Stimulated activated CD4-positive, alpha-beta T cell treated with anti-CD3 and anti-CD28 coated beads, Interleukin-4, amount 100 ng/mL, for 4 hours (primary cell): ENCODE results near the gene ENGASE.

Experiments used
- DNase-seq, 2 experiments: peaks; one replicate each; pipeline ENCODE4 v3.0.0-alpha.2; 2020

The ENGASE gene

DNA sequence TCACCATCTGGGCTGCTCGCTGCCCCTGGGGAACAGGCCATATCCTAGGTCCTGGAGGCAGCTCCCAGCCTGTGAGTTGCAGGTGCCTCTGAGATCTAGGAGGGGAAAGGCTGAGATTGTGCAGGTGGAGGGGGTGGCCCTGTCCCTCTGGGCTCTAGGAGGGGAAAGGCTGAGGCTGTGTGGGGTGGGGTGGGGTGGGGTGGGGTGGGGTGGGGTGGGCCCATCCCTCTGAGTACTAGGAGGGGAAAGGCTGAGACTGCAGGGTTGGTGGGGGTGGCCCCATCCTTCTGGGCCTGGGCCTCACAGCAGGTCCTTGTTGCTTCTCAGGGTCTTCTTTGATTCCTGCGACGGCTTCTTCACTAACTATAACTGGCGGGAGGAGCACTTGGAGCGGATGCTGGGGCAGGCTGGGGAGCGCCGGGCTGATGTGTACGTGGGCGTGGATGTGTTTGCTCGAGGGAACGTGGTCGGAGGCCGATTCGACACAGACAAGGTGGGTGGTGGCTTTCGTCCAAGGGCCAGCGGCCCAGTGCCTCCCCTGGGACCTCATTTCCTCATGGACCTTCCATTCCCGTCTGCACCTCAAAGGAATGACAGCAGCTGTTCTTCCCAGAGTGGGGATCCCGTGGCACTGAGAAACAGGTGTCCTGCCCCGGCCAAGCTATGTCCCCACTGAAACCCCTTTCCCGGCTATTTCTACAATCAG is 7.1 kb downstream of the ENGASE start:
- DNase-seq: no peak

DNA sequence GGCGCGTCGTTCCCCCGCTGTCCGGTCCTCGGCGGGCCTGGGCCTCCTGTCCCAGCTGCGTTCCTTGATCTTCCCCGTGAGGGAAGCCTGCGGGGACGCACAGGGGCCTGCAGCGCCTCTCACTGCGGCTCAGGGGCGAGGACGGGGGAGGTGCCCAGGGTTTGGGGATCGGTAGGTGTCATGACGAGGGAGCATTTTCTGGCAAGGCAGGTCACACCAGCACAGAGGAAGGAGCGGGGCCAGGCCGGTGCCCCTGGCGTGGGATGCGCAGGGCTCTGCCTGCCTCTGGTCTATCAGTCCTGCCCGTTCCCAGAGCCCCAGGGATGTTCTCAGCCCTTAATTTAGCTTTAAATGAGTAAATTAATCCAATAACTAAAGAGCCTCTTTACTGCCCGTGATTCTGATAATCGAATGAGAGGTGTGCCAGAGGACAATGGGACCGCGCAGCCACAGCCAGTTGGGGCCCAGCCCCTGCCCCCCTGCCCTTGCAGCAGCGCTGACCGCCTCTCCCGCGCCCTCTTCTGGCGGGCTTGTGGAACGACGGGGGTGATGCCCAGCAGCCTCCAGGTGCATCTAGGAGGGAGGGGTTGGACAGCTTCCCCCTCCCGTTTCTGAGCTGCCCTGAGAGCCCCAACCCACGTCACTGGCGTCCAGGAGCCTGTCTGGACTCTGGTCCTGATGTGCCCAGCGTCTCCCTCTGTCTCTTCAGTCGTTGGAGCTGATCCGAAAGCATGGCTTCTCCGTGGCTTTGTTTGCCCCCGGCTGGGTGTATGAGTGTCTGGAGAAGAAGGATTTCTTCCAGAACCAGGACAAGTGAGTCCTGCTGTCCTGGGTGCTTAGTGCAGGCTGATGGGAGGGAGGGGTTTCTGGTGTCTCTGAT is 7.9 kb downstream of the ENGASE start:
- DNase-seq: peak; percentile 21 to 45

DNA sequence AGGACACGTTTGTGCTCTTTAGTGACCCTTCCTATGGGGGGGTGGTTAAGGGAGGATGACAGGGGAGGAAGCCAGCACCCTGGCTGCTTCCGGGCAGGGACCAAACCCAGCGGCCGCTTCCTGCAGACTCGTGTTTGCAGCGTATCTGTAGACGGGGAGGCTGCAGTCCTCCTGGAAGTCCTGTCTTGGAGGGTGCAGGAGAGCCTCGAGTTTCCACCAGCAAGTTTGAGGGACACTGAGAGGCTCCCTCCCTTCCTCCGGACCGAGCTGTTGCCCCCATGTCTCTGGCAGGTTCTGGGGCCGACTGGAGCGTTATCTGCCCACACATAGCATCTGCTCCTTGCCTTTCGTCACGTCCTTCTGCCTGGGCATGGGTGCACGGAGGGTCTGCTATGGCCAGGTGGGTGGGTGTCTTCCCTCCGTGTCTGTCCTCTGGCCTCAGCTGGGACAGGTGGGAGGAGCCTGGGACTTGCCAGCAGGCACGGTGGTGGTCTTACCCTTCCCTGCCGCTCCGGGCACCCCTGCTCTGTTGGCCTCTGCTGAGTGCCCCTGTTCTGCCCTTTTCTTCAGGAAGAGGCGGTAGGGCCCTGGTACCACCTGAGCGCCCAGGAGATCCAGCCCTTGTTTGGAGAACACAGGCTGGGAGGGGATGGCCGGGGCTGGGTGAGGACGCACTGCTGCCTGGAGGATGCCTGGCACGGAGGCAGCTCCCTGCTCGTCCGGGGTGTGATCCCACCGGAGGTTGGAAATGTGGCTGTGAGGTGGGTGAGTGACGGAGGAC is 8.8 kb downstream of the ENGASE start:
- DNase-seq: no peak

DNA sequence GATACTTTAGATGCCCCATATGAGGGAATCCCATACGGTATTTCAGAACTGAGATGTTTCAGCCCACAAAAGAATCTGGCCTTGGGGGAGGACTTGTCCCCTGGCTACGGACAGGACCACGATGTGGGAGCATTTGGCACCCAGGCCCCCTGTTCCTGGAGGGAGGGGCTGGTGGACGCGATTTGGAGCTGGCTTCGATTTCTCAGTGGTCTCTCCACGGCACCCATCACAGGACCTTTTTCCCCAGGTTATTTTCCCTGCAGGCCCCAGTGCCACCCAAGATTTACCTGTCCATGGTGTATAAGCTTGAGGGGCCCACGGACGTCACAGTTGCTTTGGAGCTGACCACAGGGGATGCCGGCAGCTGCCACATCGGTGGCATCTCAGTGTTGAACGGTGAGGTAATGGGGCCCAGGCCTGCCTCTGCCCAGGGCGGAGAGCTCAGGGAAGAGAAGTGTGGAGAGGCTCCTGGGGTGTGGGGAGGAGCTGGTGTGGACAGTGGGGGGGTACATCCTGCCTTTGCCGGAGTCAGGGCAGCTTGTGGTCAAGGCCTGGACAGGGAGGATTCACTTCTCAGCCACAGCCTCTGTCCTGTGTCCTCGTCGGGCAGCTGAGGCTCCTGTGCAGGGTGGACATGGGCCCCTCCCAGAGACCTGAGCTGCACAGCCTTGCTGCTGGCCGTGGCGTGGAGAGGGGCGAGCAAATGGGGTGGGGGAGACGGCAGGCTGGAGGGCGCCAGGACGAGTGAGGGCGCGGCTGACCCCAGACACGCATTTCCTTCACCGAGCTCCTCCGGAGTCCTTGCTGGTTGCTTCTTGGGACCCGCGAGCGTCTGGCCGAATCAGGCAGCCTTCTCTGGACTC is 9.9 kb downstream of the ENGASE start:
- DNase-seq: no peak

DNA sequence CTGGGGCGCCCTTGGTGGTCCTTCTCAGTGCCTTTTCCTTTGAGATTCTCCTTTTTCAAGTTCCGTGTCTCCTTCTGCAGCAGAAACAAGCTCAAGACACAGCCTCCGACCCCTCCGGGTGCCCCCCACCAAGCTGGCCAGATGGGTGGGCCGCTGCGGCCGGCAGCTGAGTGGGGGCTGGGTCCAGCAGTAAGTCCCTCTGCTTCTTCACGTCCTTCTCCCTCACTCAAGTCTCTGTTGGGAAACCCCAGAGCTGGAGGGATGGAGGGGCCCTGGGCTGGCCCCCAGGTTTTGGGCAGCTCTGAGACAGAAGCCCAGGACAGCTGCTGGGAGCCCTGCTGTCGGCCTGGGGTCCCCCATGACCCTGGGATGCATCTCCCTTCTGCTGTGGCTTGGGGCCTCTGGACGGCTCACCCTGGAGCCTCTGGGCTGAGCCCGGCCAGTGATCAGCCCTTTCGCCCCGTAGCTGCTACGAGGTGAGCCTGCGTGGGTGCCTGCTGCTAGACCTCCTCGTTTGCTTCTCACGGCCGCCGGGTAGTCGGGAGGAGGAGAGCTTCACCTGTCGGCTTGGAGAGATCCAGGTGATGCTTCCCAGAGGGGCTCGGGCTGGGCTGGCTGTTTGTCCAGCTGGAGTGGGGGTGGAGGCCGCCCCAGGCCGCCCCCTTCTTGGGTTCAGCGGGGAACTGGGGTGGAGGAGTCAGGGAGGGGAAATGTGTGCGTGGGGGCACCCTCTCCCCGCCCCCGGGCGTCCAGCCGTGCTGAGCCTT is 10.7 kb downstream of the ENGASE start:
- no peak for DNase-seq

DNA sequence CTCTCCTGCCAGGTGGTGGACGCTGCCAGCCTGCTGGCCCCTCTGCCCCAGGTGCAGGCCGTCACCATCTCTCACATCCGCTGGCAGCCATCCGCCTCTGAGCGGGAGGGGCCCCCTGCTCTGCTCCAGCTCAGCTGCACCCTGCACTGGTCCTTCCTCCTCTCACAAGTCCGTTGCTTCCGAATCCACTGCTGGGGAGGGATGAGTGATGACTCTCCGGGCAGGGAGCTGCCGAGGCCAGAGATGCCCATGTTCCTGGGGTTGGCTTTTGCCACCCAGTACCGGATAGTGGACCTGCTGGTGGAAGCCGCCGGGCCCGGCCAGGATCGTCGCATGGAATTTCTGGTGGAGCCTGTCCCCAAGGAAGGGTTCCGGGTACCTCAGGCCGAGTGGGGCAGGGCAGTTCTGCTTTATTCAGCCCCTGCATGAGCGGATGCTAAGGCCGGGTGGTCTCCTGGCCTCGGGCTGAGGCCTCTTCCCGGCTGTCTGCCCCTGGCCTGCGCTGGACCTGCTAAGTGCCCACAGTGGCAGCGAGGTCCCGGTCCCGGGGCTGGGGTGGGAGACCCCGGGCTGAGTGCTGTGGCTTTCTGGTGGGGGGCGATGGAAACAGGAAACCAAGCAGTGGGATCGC is 11.4 kb downstream of the ENGASE start:
- no peak for DNase-seq

DNA sequence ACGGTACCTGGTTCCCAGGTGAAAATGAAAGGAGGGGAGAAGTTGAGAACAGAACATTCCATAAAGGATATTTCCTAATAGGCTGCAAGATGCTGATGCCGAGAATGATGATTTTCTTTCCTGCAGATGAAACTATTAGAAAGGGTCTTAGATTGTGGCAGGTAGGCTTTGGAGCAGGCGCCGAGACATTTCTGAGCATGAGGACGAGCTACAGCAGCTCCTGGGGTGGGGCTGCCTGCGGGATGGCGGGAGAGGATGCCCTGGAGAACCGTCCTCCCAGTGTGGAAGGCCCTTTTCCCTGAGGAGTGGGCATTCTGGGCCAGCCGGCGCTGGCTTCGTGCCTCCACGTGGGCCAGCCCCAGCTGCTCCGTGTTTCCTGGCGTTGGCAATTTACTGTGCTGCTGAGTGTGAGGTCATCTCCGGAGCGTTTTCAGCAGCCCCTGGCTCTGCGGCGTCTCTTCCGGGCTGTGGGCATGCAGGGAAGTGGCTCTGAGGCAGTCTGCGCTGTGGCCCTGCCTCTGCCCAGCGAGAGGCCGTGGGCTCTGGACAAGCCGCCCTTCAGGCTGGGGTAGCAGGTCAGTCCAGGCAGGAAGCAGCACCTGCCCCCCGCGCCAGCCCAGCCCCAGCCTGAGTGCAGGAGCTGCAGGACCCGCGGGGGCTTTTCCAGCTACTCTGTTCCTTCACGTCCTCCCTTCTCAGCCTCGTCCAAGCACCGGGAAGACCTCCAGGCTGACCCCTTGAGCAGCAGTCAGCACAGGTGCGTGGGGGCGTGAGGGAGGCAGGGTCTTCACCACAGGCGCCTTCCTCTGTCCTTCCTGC is 12.2 kb downstream of the ENGASE start:
- no peak for DNase-seq

DNA sequence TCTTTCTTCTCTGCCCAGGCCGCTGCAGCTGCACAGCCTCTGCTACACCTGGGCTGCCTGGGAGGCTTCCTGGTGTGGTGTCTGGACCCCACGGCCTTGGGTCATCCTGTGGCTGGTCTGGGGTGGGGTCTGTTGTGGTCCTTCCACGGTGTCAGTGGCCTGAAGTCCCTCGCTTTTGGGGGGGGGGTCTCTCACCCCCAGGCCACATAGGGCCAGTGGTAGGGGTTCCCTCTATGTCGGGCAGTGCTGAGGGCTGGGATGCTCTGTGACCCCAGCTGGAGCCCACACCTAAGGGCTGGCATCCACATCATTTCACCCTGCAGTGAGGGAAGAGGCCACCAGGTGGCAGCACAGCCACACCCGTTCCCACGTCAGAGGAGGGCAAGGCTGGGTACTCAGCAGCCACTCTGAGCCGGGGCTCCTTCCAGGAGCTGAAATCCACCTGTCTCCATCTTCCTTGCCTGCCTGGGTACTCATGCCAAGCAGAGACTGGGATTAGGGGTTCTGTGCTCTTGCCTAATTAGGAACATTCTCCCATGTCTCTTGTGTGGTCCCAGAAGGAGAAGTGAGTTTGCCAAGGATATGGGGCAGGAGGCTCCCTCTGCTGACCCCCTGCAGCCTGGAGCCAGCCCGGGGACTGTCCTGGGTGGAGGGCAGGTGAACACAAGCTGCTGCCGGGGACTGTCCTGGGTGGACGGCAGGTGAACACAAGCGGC is 13.0 kb downstream of the ENGASE start:
- DNase-seq: peak; percentile 63 to 75

DNA sequence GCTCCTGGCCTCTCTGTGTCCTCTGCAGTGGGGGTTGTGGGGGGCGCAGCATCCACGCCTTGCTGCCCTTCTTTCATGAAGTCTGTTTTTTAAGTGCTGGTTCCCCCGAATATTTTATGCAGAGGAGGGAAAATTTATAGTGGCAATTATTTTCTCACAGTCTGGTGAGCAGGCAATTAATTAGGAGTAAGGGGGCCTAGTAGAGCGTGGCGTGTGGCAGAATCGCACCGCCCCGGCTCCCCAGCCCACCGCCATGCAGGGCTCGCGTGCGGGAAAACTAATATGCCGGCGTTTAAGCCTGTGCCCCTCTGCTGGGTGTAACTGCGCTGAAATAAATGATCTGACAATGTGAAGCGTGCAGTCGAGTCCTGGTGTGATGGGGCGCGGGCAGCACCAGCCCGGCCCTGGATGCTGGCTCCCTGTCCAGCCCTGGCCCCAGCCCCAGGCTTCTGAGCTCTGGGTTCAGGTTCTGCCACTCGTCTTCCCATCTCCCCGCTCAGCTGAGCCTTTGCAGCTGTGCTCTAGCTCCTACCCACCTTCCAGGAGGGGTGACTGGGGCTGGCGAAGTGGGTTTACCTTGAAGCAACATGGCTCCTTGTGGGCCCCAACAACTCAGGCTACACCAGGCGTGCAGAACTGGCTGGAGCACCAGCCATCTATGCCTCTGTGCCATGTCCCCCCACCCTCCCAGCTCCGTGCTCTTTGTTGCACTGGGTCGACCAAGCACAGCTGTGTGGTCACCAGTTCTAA is 13.8 kb downstream of the ENGASE start:
- DNase-seq: no peak

DNA sequence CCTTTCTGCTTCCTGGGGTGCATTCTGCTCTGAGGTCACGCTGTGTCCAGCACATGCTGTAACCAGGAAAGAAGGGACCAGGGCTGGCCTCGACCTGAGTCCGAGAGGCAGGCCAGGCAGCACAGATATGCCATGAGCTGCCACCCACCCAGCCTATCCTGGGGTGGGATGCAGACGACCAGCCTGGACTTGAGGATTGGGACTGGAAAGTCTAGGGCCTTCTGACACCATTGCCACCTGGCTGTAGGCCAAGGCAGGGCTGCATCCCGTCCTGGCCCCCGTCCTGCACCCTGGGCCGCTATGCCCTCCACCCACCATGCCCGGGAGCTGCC is 14.3 kb downstream of the ENGASE start:
- no peak for DNase-seq

DNA sequence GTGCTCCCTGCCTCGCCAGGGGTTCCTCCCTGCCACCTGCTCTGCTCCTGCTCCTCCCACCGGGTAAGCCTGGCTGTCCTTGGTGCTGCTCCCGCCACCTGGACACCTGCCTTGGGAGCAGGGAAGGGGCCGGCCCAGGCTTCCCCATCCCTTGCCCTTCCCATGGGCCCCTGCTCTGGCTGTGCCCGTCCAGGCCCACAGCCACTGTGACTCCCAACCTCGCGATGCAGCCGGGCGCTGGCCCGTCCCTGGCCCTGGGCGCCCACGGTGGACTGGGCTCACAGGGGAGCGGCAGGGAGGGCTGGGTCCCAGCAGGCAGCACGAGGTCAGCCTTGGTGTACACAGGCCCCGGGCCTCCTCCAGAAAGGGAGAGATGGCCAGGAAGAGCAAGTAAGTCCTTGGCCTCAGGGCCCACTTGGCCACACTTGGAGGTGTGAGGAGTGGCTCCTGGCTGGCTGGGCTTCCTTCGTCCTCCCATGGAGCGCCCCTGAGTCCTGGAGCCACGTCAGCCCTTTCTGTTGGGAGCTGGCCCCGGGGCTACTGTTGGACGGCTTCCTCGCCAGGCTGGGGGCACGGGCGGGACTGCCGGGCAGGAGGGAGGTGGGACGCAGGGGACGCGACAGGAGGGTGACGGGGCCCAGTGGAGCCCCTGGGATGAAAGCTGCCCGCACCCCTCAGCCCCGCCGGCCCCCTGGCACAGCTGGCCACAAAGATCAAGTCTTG is 15.3 kb downstream of the ENGASE start:
- no peak for DNase-seq

DNA sequence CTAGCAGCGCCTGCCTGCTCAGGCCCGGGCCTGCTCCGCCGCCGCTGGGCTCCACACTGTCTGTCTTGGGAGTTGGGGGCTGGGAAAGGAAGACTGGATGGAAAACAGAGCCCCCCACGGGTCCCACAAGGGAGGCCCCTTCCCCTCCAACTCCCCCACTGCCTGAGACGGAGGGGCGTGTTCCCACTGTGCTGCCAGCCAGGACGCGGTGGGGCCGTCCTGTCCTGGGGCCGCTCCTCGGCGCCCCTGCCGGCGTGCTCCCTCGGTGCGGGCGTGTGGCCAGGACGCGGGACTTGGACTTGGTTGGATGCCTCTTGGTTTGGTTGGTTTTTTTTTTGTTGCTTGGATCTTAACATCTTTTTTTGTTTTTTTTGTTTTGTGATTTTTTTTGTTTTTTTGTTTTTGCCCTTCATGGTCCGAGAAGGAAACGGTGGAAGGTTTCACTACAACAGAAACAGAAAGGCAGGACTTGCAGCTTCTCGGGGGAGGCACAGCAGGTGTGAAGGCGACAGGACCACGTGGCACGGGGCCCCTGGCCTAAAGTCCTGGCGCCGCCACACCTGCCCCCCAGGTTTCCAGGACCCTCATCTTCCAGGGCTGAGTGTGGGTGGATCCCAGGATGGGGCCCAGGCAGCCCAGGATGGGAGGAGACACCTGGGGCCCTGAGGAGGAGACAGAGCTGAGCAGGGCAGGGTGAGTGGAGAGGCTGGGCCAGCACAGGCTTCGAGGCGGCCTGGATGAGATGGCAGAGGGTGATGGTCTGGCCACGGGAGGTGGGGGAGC is 16.0 kb downstream of the ENGASE start:
- DNase-seq: no peak

DNA sequence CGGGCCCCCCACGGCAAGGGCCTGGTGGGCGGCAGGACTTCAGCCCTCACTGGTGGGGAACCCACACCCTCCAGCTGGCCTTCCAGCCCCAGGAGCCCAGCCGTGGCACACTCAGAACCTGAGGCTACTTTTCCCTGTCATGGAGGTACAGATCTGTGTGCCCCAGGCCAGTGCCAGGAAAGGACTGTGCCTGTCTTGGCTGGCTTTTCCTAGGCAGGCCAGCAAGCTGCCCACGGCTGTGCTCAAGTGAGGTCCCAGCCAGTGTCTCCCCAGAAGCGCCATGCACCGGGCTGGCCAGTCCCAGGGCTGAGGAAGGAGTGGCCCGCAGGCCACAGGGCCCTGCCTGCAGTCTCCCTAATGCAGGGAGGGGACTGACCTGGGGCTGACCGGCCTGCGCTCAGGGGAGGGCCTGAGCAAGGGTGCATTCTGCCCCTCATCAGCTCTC is 16.6 kb downstream of the ENGASE start:
- DNase-seq: no peak

DNA sequence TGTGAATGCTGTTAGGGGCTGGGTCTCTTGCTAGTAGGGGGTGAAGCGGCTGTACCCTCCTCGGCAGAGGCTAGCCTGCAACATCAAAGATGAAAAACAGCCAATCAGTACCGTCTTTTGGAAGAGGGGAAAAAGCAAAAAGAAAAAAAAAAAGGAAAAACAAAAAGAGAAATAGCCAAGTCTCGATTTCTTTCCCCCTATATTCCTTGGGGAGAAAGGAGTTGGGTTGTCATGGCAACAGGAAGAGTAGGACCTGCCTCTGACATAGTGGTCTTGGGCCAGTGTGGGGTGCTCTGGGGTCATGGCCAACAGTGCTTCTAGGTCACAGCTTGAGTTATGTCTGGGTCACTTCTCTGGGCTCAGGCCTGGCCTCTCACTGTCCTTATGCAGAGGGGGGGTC is 17.9 kb downstream of the ENGASE start:
- DNase-seq: no peak

DNA sequence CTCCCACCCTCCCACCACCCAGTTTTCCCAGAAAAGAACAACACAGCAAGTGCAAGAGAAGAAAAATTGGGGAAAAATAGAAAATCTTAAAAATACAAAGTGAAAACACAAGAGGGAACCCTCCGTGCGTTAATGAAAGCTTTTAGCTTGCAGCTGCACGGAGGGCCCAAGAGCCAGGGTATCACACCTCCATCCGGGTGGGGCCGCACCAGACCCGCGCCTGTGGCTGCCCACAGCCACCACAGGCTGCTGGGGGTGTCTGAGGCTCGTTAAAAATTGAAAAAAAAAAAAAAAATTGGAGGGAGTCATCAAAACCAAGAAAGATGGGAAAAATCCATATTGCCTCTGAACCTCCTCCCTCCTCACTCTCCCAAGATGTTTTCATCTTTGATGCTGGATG is 18.6 kb downstream of the ENGASE start:
- DNase-seq: no peak

DNA sequence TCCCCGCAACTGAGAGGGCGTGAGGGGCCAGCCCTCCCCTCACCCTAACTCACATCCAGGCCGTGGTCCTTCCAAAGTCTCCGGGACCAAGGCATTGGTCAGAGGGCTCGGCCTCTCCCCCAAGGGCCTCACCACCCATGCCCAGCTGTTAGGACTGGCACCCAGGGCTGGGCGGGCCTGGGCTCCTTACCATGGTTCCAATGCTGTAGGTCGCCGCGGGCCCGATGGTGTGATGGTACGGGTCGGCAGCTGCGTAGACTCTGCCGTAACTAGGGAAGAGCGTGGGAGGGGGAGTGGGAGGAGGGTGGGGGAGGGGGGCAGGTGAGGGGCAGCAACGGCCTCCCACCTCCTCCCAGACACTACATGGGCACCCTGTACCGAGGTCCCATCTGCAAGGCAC is 19.6 kb downstream of the ENGASE start:
- no peak for DNase-seq

DNA sequence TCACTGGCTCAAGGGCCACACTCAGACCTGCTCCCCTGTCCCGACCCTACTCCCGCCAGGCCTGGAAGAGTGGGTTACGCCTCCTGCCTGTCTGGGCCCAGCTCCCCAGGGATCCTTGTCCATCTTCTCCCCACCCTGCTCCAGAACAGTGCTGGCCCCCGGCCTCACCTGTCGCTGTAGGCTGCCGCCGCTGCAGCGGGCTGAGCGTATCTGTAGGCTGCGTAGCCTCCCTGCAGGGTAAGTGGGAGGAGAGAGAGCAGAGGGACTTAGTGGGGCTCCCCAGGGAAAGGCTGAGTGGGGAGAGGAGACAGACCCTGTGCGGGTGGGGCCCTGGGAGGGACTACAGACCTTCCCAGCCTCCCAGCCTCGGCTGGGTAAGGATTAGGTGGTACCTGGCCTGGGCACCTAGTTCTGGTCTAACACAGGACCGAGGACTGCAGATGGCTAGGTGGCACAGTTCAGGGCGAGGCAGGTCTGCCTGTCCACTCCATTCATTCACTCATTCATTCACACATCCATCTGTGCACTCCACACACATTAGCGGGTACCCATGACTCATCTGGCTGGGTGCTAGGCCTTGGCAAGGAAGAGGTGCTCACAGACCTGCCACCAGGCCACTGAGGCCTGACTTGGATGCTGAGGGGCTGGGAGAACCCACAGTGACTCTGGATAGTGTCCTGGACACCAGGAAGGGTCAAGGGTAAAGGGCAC is 20.9 kb downstream of the ENGASE start:
- no peak for DNase-seq
